SHP77 (cell line): ENCODE data around the gene APOA5.
"Not testable (repeated sequence)": the region's sequence is repeated elsewhere in the genome, so short reads cannot be mapped to it uniquely, and the experiment has no call there.

Experiments
- DNase-seq, 2 experiments: peaks; one replicate each; lab custom pipeline; 2025; lab: John Stamatoyannopoulos, UW

Gene APOA5

GRCh38 chr11:116773203-116774097 lies 18.2 kb downstream of the APOA5 start:
- no peak for DNase-seq

GRCh38 chr11:116772443-116773202 lies 19.1 kb downstream of the APOA5 start, which contains the start of gene BUD13:
Gene BUD13 (minus strand): TSS chr11:116772987. CDS start chr11:116772964, 23 bp downstream.
- DNase-seq: peak; percentile 80 to 86

- DNase-seq: no peak
Measured at GRCh38 chr11:116771935-116772334, 19.7 kb downstream of the APOA5 start.

- DNase-seq: no peak
Measured at GRCh38 chr11:116762132-116762531, 29.5 kb downstream of the APOA5 start.

- DNase-seq: not testable (repeated sequence)
Measured at GRCh38 chr11:116756044-116756443, 35.6 kb downstream of the APOA5 start.

GRCh38 chr11:116750070-116750718 lies 41.5 kb downstream of the APOA5 start:
- no peak for DNase-seq

- no peak for DNase-seq
Measured at GRCh38 chr11:116742104-116742503, 49.6 kb downstream of the APOA5 start.

GRCh38 chr11:116740741-116741140 lies 50.9 kb downstream of the APOA5 start:
- DNase-seq: no peak
